Measurements from ENCODE around the gene CLSTN2. TPM values are rescaled to one million over a fixed set of nuclear protein-coding genes. Genes with fewer than 3 reads are reported as not detected.

The CLSTN2 gene
- total RNA-seq, 1 experiment from 2014 or later = not detected

GRCh38 chr3:140323561-140323960, 388.6 kb downstream of the CLSTN2 start:
- Histone ChIP-seq H3K36me3 (ENCODE audit: low read depth) (no peaks in the 10 kb centered on the region), H3F3A (ENCODE audit: insufficient read depth, low read depth) (no peaks in the 10 kb centered on the region), H3K79me2 (ENCODE audit: low read depth) (no peaks in the 10 kb centered on the region), H3K9me3 (ENCODE audit: insufficient read depth, low read depth) (no peaks in the 10 kb centered on the region), H3K27me3 (ENCODE audit: insufficient read depth, low read depth) (no peaks in the 10 kb centered on the region), H2AFZ (no peak overlapping the region), H3K9me2 (ENCODE audit: insufficient read depth) (no peaks in the 10 kb centered on the region), H3K4me3 (no peak overlapping the region), H4K20me1 (ENCODE audit: insufficient read depth) (no peaks in the 10 kb centered on the region), H3K4me2 (no peak overlapping the region), H3K27ac (no peak overlapping the region), H3K4me1 (replicated peaks; ENCODE audit: insufficient read depth) (no peaks in the 10 kb centered on the region)
- POLR2A ChIA-PET (ENCODE audit: unreplicated experiment) = interaction anchor here (0.7 kb wide), 1 partner anchor 934 kb away, joined by 3 read pairs; no protein-coding TSS in a partner anchor
- no peak for DNase-seq
- no peak for TF ChIP-seq CTCF (conservative IDR thresholded peaks at IDR 0.05)
- no peak for TF ChIP-seq EZH2 (IDR thresholded peaks at IDR 0.05; ENCODE audit: low read depth)
- CTCF ChIA-PET = no interaction called here
- intact Hi-C loops (cut with micrococcal nuclease; ENCODE audit: unreplicated experiment) = no loop called here
- no TSS peak for BruUV-seq (replicated peaks)

- no TSS peak for BruUV-seq (replicated peaks)
- Histone ChIP-seq H3K79me2 (ENCODE audit: low read depth) (no peaks in the 10 kb centered on the region), H3F3A (ENCODE audit: insufficient read depth, low read depth) (no peaks in the 10 kb centered on the region), H2AFZ (no peak overlapping the region), H3K36me3 (ENCODE audit: low read depth) (no peaks in the 10 kb centered on the region), H3K27me3 (ENCODE audit: insufficient read depth, low read depth) (no peaks in the 10 kb centered on the region), H3K4me1 (replicated peaks; ENCODE audit: insufficient read depth) (no peaks in the 10 kb centered on the region), H3K9me2 (ENCODE audit: insufficient read depth) (no peaks in the 10 kb centered on the region), H3K27ac (no peak overlapping the region), H3K4me3 (no peak overlapping the region), H3K4me2 (no peak overlapping the region), H3K9me3 (ENCODE audit: insufficient read depth, low read depth) (no peaks in the 10 kb centered on the region), H4K20me1 (ENCODE audit: insufficient read depth) (no peaks in the 10 kb centered on the region)
- DNase-seq = no peak
- ChIA-PET CTCF (no interaction called here), POLR2A (ENCODE audit: unreplicated experiment) (no interaction called here)
- TF ChIP-seq CTCF (conservative IDR thresholded peaks at IDR 0.05) (no peak), EZH2 (IDR thresholded peaks at IDR 0.05; ENCODE audit: low read depth) (no peak)
- intact Hi-C loops (cut with micrococcal nuclease; ENCODE audit: unreplicated experiment) = no loop called here
Observed at GRCh38 chr3:140332131-140332530, 397.1 kb downstream of the CLSTN2 start.

- POLR2A ChIA-PET (ENCODE audit: unreplicated experiment) = no interaction called here
- Histone ChIP-seq H3K4me1 (replicated peaks; ENCODE audit: insufficient read depth) (no peaks in the 10 kb centered on the region), H3K27me3 (ENCODE audit: insufficient read depth, low read depth) (no peaks in the 10 kb centered on the region), H3K79me2 (ENCODE audit: low read depth) (no peaks in the 10 kb centered on the region), H4K20me1 (ENCODE audit: insufficient read depth) (no peaks in the 10 kb centered on the region), H3K27ac (no peak overlapping the region), H3K36me3 (ENCODE audit: low read depth) (no peaks in the 10 kb centered on the region), H3K9me3 (ENCODE audit: insufficient read depth, low read depth) (no peaks in the 10 kb centered on the region), H3K9me2 (ENCODE audit: insufficient read depth) (no peaks in the 10 kb centered on the region), H3K4me3 (no peak overlapping the region), H3K4me2 (no peak overlapping the region), H2AFZ (no peak overlapping the region), H3F3A (ENCODE audit: insufficient read depth, low read depth) (no peaks in the 10 kb centered on the region)
- no TSS peak for BruUV-seq (replicated peaks)
- DNase-seq = no peak
- intact Hi-C loops (cut with micrococcal nuclease; ENCODE audit: unreplicated experiment) = no loop called here
- CTCF ChIA-PET = interaction anchor here (0.7 kb wide), 1 partner anchor 623 kb away, joined by 3 read pairs; no protein-coding TSS in a partner anchor
- no peak for TF ChIP-seq CTCF (conservative IDR thresholded peaks at IDR 0.05)
- no peak for TF ChIP-seq EZH2 (IDR thresholded peaks at IDR 0.05; ENCODE audit: low read depth)
Observed at GRCh38 chr3:140334132-140334929, 399.3 kb downstream of the CLSTN2 start.

All from PC-9 (cell line).